ENCODE data around the gene GALNT10.

GALNT10 gene

DNA sequence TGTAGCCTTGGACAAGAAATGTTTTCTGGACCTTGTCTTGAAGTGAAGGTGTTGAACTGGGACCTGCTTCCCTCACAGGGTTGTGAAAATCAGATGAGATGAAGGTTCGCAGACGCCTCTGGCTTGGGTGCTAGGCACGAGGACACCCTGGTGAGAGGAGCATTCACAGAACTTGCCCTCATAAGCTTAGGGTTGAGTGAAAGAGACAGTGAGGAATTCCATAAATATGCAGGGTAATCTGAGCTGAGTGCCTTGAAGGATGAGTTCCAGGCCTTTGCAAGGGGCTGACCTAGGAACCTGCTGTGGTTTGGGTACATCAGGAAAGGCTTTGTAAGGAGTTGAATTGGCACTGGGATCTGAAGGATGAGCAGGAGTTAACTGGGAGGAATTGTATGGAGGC is 179.6 kb downstream of the GALNT10 start:
- Histone ChIP-seq H3K9me3 (ENCODE audit: insufficient read depth, low read length) (no peaks in the 10 kb centered on the region), H3K4me1 (ENCODE audit: insufficient read depth, insufficient read length) (peaks cover 10% of the 10 kb centered on the region), H3K27me3 (ENCODE audit: insufficient read depth, insufficient read length) (no peaks in the 10 kb centered on the region), H3K4me3 (ENCODE audit: insufficient read length, low read depth) (no peak overlapping the region), H3K9ac (ENCODE audit: insufficient read length, low read depth) (no peak overlapping the region), H3K36me3 (ENCODE audit: insufficient read depth, insufficient read length, low read length) (peaks cover 3% of the 10 kb centered on the region)
- DNase-seq (ENCODE audit: low read depth, low spot score), result peak; percentile 23
- TF ChIP-seq ZNF274 (IDR thresholded peaks at IDR 0.05; ENCODE audit: low read depth, low read length) (no peak), YY1 (IDR thresholded peaks at IDR 0.05; ENCODE audit: insufficient read depth, insufficient read length) (no peak), SUZ12 (IDR thresholded peaks at IDR 0.05; ENCODE audit: extremely low read depth, insufficient read depth, insufficient read length) (no peak)

DNA sequence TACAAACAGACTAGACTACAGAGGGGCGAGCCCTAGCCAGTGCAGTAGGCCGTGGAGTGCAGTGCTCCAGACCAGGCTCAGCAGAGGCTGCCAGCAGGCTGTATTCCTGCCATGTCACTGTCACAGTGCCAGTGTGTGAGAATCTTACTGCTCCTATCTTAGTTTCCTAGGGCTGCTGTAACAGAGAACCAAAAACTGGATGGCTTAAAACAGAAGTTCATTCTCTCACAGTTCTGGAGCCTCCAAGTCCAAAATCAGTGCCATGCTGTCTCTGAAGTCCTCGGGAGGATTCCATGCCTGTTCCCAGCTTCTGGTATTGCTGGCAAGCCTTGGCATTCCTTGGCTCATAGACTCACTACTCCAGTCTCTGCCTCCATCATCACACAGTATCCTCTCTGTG is 180.3 kb downstream of the GALNT10 start:
- no peak overlapping the region for H3K4me3 ChIP-seq (ENCODE audit: insufficient read length, low read depth)
- TF ChIP-seq ZNF274 (IDR thresholded peaks at IDR 0.05; ENCODE audit: low read depth, low read length) (no peak), YY1 (IDR thresholded peaks at IDR 0.05; ENCODE audit: insufficient read depth, insufficient read length) (no peak), SUZ12 (IDR thresholded peaks at IDR 0.05; ENCODE audit: extremely low read depth, insufficient read depth, insufficient read length) (no peak)
- peaks cover 10% of the 10 kb centered on the region for H3K4me1 ChIP-seq (ENCODE audit: insufficient read depth, insufficient read length)
- H3K9me3 ChIP-seq (ENCODE audit: insufficient read depth, low read length), result no peaks in the 10 kb centered on the region
- no peak for DNase-seq (ENCODE audit: low read depth, low spot score)
- no peak overlapping the region for H3K9ac ChIP-seq (ENCODE audit: insufficient read length, low read depth)
- H3K36me3 ChIP-seq (ENCODE audit: insufficient read depth, insufficient read length, low read length), result peaks cover 3% of the 10 kb centered on the region
- no peaks in the 10 kb centered on the region for H3K27me3 ChIP-seq (ENCODE audit: insufficient read depth, insufficient read length)

DNA sequence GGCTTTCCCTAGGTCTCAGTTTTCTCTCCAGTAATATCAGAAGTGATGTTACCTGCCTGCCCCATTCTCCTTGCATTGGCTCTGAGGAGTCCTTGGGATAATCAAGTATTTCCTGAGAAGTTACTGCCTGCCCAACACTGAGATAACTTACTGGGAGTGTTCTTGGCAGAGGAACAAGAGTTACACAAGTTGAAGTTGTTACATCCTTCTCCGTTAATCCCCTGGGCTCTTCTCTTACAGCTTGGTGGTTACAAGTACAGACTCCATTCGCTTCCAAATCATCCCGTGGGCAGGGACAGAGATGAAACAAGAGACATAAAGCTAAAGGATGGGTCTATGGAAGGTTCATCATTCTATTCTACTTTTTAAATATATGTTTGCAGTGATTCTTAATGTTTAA is 181.2 kb downstream of the GALNT10 start:
- peaks cover 11% of the 10 kb centered on the region for H3K36me3 ChIP-seq (ENCODE audit: insufficient read depth, insufficient read length, low read length)
- no peak overlapping the region for H3K9ac ChIP-seq (ENCODE audit: insufficient read length, low read depth)
- TF ChIP-seq SUZ12 (IDR thresholded peaks at IDR 0.05; ENCODE audit: extremely low read depth, insufficient read depth, insufficient read length) (no peak), YY1 (IDR thresholded peaks at IDR 0.05; ENCODE audit: insufficient read depth, insufficient read length) (no peak), ZNF274 (IDR thresholded peaks at IDR 0.05; ENCODE audit: low read depth, low read length) (no peak)
- DNase-seq (ENCODE audit: low read depth, low spot score), result no peak
- H3K4me3 ChIP-seq (ENCODE audit: insufficient read length, low read depth), result no peak overlapping the region
- H3K27me3 ChIP-seq (ENCODE audit: insufficient read depth, insufficient read length), result no peaks in the 10 kb centered on the region
- no peaks in the 10 kb centered on the region for H3K9me3 ChIP-seq (ENCODE audit: insufficient read depth, low read length)
- H3K4me1 ChIP-seq (ENCODE audit: insufficient read depth, insufficient read length), result peaks cover 10% of the 10 kb centered on the region

DNA sequence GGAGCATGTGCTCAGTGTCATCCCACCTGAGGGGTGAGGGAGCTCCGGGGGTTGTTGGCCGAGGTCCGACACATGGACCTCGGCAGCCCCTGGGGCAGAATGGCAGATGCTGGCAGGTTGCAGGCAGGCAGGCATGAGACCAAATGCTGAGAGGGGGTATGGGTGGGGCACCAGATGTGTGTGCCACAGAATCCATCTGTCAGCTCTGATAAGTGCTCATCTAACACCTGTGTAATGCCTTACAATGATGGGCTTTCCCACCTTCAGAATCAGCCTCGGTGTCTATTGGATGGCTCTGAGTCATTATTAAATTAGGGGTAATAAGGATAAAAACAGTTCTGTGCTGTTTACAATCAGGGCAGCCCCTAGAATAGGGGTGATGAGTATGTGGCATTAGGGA is 182.1 kb downstream of the GALNT10 start:
- H3K27me3 ChIP-seq (ENCODE audit: insufficient read depth, insufficient read length), result no peaks in the 10 kb centered on the region
- no peaks in the 10 kb centered on the region for H3K9me3 ChIP-seq (ENCODE audit: insufficient read depth, low read length)
- peaks cover 18% of the 10 kb centered on the region for H3K36me3 ChIP-seq (ENCODE audit: insufficient read depth, insufficient read length, low read length)
- DNase-seq (ENCODE audit: low read depth, low spot score), result no peak
- H3K9ac ChIP-seq (ENCODE audit: insufficient read length, low read depth), result no peak overlapping the region
- H3K4me1 ChIP-seq (ENCODE audit: insufficient read depth, insufficient read length), result peaks cover 10% of the 10 kb centered on the region
- no peak overlapping the region for H3K4me3 ChIP-seq (ENCODE audit: insufficient read length, low read depth)
- TF ChIP-seq SUZ12 (IDR thresholded peaks at IDR 0.05; ENCODE audit: extremely low read depth, insufficient read depth, insufficient read length), result no peak

DNA sequence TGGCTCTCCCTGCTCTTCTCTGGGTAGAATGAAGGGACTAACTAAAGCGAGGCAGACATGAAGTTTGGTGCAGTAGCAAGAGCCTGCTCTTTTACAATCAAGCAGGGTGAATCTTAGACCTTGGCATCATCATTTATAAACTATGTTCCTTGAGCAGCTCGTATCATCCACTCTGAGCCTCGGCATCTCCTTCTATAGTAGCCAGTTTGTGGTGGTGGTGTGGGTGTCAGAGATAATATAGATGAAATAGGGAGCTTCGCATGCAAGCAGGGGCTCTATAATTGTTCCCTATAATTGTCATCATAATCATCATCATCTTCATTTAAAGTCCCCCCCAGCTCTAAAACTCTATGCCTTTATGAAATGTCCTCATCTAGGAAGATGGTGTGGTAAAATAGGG is 182.8 kb downstream of the GALNT10 start:
- H3K27me3 ChIP-seq (ENCODE audit: insufficient read depth, insufficient read length), result no peaks in the 10 kb centered on the region

DNA sequence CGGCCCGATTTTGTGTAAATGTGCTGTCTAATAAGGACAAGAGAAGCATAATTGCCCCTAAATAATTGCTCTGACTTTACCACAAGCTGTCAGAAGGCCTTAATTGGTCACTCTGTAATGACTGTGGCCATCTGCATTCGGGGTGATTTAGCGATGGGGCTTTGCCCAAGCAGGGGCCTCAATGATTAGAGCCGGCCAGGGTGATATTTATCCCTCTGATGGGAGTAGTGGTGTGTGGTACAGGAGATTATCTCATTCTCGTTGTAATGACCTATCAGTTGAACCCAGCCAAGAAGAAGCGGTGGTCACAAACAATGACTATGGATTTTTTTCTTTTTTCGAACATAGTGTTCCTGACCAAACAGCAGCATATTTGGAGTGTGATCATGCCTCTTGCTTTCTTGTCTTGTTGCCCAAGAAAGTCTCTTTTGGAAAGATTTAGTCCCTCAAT is 183.2 kb downstream of the GALNT10 start:
- TF ChIP-seq ZNF274 (IDR thresholded peaks at IDR 0.05; ENCODE audit: low read depth, low read length), result no peak
- TF ChIP-seq YY1 (IDR thresholded peaks at IDR 0.05; ENCODE audit: insufficient read depth, insufficient read length), result no peak
- no peak for TF ChIP-seq SUZ12 (IDR thresholded peaks at IDR 0.05; ENCODE audit: extremely low read depth, insufficient read depth, insufficient read length)
- H3K4me3 ChIP-seq (ENCODE audit: insufficient read length, low read depth), result no peak overlapping the region
- no peak overlapping the region for H3K9ac ChIP-seq (ENCODE audit: insufficient read length, low read depth)
- no peaks in the 10 kb centered on the region for H3K9me3 ChIP-seq (ENCODE audit: insufficient read depth, low read length)
- peaks cover 10% of the 10 kb centered on the region for H3K4me1 ChIP-seq (ENCODE audit: insufficient read depth, insufficient read length)
- H3K27me3 ChIP-seq (ENCODE audit: insufficient read depth, insufficient read length), result no peaks in the 10 kb centered on the region
- H3K36me3 ChIP-seq (ENCODE audit: insufficient read depth, insufficient read length, low read length), result peaks cover 23% of the 10 kb centered on the region
- DNase-seq (ENCODE audit: low read depth, low spot score), result no peak

More for the DNA sequence above, 182.8 kb downstream of the GALNT10 start:
- TF ChIP-seq YY1 (IDR thresholded peaks at IDR 0.05; ENCODE audit: insufficient read depth, insufficient read length), result no peak
- no peak for TF ChIP-seq SUZ12 (IDR thresholded peaks at IDR 0.05; ENCODE audit: extremely low read depth, insufficient read depth, insufficient read length)
- TF ChIP-seq ZNF274 (IDR thresholded peaks at IDR 0.05; ENCODE audit: low read depth, low read length), result no peak
- Histone ChIP-seq H3K9me3 (ENCODE audit: insufficient read depth, low read length) (no peaks in the 10 kb centered on the region), H3K9ac (ENCODE audit: insufficient read length, low read depth) (no peak overlapping the region), H3K4me1 (ENCODE audit: insufficient read depth, insufficient read length) (peaks cover 10% of the 10 kb centered on the region), H3K4me3 (ENCODE audit: insufficient read length, low read depth) (no peak overlapping the region), H3K36me3 (ENCODE audit: insufficient read depth, insufficient read length, low read length) (peaks cover 23% of the 10 kb centered on the region)
- no peak for DNase-seq (ENCODE audit: low read depth, low spot score)

DNA sequence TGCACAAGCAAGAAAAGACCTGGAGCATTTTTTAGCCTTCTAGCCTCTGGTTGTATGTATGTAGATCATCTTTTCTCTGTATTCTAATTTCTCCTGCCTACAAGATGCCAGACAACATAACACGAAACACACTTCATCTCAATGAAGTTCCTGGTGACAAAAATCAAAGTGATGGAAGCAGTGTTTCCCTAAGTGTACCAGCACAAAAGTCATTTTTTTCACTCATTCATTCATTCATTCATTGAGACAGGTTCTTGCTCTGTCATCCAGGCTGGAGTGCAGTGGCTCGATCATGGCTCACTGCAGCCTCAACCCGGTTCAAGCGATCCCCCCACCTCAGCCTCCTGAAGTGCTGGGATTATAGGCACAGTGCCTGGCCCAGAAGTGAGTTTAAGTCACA is 183.7 kb downstream of the GALNT10 start:
- no peak for TF ChIP-seq ZNF274 (IDR thresholded peaks at IDR 0.05; ENCODE audit: low read depth, low read length)
- no peak for TF ChIP-seq YY1 (IDR thresholded peaks at IDR 0.05; ENCODE audit: insufficient read depth, insufficient read length)
- TF ChIP-seq SUZ12 (IDR thresholded peaks at IDR 0.05; ENCODE audit: extremely low read depth, insufficient read depth, insufficient read length), result no peak
- H3K9ac ChIP-seq (ENCODE audit: insufficient read length, low read depth), result no peak overlapping the region

More for the DNA sequence above, 183.7 kb downstream of the GALNT10 start:
- DNase-seq (ENCODE audit: low read depth, low spot score), result no peak
- Histone ChIP-seq H3K9me3 (ENCODE audit: insufficient read depth, low read length) (no peaks in the 10 kb centered on the region), H3K4me1 (ENCODE audit: insufficient read depth, insufficient read length) (peaks cover 9% of the 10 kb centered on the region), H3K27me3 (ENCODE audit: insufficient read depth, insufficient read length) (no peaks in the 10 kb centered on the region), H3K4me3 (ENCODE audit: insufficient read length, low read depth) (no peak overlapping the region), H3K36me3 (ENCODE audit: insufficient read depth, insufficient read length, low read length) (peaks cover 27% of the 10 kb centered on the region)

Data from NT2/D1 (cell line).